Panc1 (cell line): ENCODE results near the gene MYOG. TPM values are rescaled to one million over a fixed set of nuclear protein-coding genes. Genes with fewer than 3 reads are reported as not detected.

Source experiments
- ATAC-seq: fragments of 200-7000 bp; cut with Tn5 transposase; 2 replicates; pipeline ENCODE4 v1.9.1; 2020; ENCODE audit warnings: mild to moderate bottlenecking, moderate library complexity
- BruUV-seq: library from RNA; stranded (reverse); fragments of 400-500 nt; replicated peaks from 2 replicates; lab custom pipeline; 2021; lab: Mats Ljungman, UMichigan
- CTCF ChIA-PET: fragments of 300-600 bp; sonication (Branson Sonifier 250); formaldehyde crosslinking; loops from one replicate; lab custom pipeline; 2022; ENCODE audit warnings: antibody characterized with exemption; lab: Charles Lee
- POLR2A ChIA-PET: fragments of 300-600 bp; sonication (Branson Sonifier 250); formaldehyde crosslinking; loops from one replicate; lab custom pipeline; 2022; ENCODE audit warnings: antibody characterized with exemption; lab: Charles Lee
- DNase-seq: peaks from one replicate; pipeline ENCODE4 v3.0.0-alpha.2; 2010; ENCODE audit warnings: low read depth, low spot score
- H3K27ac ChIP-seq: 2 replicates; pipeline ENCODE4 v1.5.1; 2011; ENCODE audit warnings: mild to moderate bottlenecking, low read length, inconsistent platforms
- H3K27me3 ChIP-seq: fragments of 200-500 bp; sonication (Bioruptor generic); 2 replicates; pipeline ENCODE4 v1.6.0; 2014; ENCODE audit warnings: low read length, inconsistent platforms; ENCODE audit not compliant: control insufficient read depth, insufficient read depth
- H3K36me3 ChIP-seq: fragments of 200-500 bp; sonication (Bioruptor generic); 2 replicates; pipeline ENCODE4 v1.5.1; 2014; ENCODE audit warnings: inconsistent platforms, mild to moderate bottlenecking, low read length, moderate library complexity; ENCODE audit not compliant: control insufficient read depth, insufficient read depth
- H3K4me1 ChIP-seq: 2 replicates; pipeline ENCODE4 v1.5.1; 2011; ENCODE audit warnings: inconsistent platforms, mild to moderate bottlenecking, low read length, moderate library complexity; ENCODE audit not compliant: control insufficient read depth, insufficient read depth
- H3K4me3 ChIP-seq, 2 experiments: 2 replicates each; pipeline ENCODE4 v1.5.1; 2011 to 2012; ENCODE audit warnings: low read depth in 2 of 2, low read length in 2 of 2, mild to moderate bottlenecking in 2 of 2, inconsistent platforms in 1 of 2, moderate library complexity in 1 of 2
- H3K9me3 ChIP-seq: fragments of 200-500 bp; sonication (Bioruptor generic); 2 replicates; pipeline ENCODE4 v1.5.1; 2014; ENCODE audit warnings: low read depth, mild to moderate bottlenecking, inconsistent platforms, low read length, moderate library complexity; ENCODE audit not compliant: control insufficient read depth, insufficient read depth
- POLR2AphosphoS5 ChIP-seq: IDR thresholded peaks from 2 replicates; pipeline ENCODE4 v1.6.1; 2012; ENCODE audit warnings: mild to moderate bottlenecking, low read depth, low read length, moderate library complexity
- SIN3A ChIP-seq: IDR thresholded peaks from 2 replicates; pipeline ENCODE4 v1.6.1; 2012; ENCODE audit warnings: low read depth, mild to moderate bottlenecking, low read length, moderate library complexity, borderline replicate concordance; ENCODE audit not compliant: insufficient read depth
- TCF7L2 ChIP-seq: IDR thresholded peaks from 2 replicates; pipeline ENCODE4 v1.6.1; 2011; ENCODE audit warnings: mild to moderate bottlenecking, low read depth, low read length, inconsistent platforms
- in situ Hi-C: cut with HindIII; loops from 2 replicates; pipeline ENCODE4 v1.10.0; 2016; ENCODE audit warnings: low sequenced_read_pairs, low pct_unique_long_range_greater_than_20kb
- intact Hi-C: fragments of 100-400 bp; cut with micrococcal nuclease; formaldehyde crosslinking; loops from one replicate; pipeline ENCODE4 v1.10.0; 2022; ENCODE audit not compliant: unreplicated experiment
- total RNA-seq: library from RNA; stranded (reverse); gene quantifications from one replicate; pipeline ENCODE4 v1.2.1, GENCODE V29; 2021; ENCODE audit not compliant: unreplicated experiment
- TF ChIP-seq, protein P1 (sequence below): fragments of 450-650 bp; IDR thresholded peaks from 2 replicates; pipeline ENCODE4 v1.5.1; 2017; ENCODE audit warnings: mild to moderate bottlenecking
- TF ChIP-seq, protein P2 (sequence below), 2 experiments: IDR thresholded peaks; 2 replicates each; pipeline ENCODE4 v1.6.1; 2011 to 2012; ENCODE audit warnings: low read depth in 2 of 2, control low read depth in 1 of 2, low read length in 1 of 2, mild to moderate bottlenecking in 1 of 2, moderate library complexity in 1 of 2; ENCODE audit not compliant: insufficient read depth in 1 of 2

The MYOG gene
- total RNA-seq, 1 experiment from 2014 or later, result not detected

GRCh38 chr1:203122159-203122558 lies 36.3 kb upstream of the MYOG start:
- no peaks in the 10 kb centered on the region for H3K9me3 ChIP-seq
- H3K27me3 ChIP-seq, result peaks cover 7% of the 10 kb centered on the region
- ChIA-PET POLR2A (no interaction called here), CTCF (interaction anchor here (0.6 kb wide), 1 partner anchor 1687 kb away, joined by 5 read pairs; no protein-coding TSS in a partner anchor)
- BruUV-seq, result no TSS peak
- no peak for DNase-seq
- H3K36me3 ChIP-seq, result no peaks in the 10 kb centered on the region
- intact Hi-C loops, result no loop called here
- TF ChIP-seq POLR2AphosphoS5 (no peak), TCF7L2 (no peak), SIN3A (no peak)
- TF ChIP-seq, protein P1, sequence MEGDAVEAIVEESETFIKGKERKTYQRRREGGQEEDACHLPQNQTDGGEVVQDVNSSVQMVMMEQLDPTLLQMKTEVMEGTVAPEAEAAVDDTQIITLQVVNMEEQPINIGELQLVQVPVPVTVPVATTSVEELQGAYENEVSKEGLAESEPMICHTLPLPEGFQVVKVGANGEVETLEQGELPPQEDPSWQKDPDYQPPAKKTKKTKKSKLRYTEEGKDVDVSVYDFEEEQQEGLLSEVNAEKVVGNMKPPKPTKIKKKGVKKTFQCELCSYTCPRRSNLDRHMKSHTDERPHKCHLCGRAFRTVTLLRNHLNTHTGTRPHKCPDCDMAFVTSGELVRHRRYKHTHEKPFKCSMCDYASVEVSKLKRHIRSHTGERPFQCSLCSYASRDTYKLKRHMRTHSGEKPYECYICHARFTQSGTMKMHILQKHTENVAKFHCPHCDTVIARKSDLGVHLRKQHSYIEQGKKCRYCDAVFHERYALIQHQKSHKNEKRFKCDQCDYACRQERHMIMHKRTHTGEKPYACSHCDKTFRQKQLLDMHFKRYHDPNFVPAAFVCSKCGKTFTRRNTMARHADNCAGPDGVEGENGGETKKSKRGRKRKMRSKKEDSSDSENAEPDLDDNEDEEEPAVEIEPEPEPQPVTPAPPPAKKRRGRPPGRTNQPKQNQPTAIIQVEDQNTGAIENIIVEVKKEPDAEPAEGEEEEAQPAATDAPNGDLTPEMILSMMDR, result no peak
- TF ChIP-seq, protein P2, sequence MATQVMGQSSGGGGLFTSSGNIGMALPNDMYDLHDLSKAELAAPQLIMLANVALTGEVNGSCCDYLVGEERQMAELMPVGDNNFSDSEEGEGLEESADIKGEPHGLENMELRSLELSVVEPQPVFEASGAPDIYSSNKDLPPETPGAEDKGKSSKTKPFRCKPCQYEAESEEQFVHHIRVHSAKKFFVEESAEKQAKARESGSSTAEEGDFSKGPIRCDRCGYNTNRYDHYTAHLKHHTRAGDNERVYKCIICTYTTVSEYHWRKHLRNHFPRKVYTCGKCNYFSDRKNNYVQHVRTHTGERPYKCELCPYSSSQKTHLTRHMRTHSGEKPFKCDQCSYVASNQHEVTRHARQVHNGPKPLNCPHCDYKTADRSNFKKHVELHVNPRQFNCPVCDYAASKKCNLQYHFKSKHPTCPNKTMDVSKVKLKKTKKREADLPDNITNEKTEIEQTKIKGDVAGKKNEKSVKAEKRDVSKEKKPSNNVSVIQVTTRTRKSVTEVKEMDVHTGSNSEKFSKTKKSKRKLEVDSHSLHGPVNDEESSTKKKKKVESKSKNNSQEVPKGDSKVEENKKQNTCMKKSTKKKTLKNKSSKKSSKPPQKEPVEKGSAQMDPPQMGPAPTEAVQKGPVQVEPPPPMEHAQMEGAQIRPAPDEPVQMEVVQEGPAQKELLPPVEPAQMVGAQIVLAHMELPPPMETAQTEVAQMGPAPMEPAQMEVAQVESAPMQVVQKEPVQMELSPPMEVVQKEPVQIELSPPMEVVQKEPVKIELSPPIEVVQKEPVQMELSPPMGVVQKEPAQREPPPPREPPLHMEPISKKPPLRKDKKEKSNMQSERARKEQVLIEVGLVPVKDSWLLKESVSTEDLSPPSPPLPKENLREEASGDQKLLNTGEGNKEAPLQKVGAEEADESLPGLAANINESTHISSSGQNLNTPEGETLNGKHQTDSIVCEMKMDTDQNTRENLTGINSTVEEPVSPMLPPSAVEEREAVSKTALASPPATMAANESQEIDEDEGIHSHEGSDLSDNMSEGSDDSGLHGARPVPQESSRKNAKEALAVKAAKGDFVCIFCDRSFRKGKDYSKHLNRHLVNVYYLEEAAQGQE (IDR thresholded peaks at IDR 0.05; ENCODE audit: insufficient read depth in 1 of 2, low read depth in 2 of 2, low read length in 1 of 2), result no peak
- H3K4me1 ChIP-seq, result peaks cover 18% of the 10 kb centered on the region
- no peak overlapping the region for H3K27ac ChIP-seq
- ATAC-seq, result no peak
- in situ Hi-C loops, result no loop called here
- no peak overlapping the region for H3K4me3 ChIP-seq

DNA sequence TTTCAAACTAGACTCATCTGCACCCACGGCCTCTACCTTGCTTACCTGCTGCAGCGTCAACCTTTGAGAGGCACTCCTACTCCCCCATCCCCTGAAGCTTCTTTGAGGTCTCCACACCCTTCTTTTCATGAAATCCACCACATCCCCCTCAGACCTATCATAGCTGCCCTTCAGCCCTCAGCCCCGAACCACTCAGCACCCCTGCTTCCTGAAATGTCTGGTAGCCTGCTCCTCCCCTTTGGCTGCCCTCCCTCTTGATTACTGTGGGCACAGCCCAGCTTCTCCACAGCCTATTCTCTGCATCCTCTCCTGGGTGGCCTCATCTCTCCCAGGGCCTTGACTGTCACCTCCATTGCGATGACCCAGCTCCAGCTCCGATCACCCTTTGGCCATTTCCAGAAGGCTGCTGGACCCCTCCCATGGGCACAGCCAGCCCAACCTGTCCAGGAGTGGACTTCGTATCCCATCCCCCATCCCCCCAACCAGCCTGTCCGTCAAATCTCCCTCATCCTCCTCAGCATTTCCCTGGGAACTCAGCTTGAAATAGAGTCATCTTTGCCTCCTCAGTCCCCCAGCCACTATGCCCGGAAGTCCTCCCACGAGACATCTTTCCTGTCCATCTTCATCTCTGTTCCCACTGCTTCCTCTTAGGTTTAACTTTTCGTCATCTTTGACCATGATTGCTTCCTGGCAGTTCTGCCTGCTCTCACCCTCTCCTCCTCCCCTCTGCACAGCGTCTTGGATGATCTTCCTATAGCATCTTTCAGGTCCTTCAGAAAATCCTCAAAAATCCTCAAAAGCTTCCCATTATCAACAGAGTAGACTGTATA lies 35.6 kb upstream of the MYOG start:
- Histone ChIP-seq H3K4me1 (peaks cover 12% of the 10 kb centered on the region), H3K27ac (no peak overlapping the region), H3K36me3 (no peaks in the 10 kb centered on the region), H3K9me3 (no peaks in the 10 kb centered on the region), H3K27me3 (peaks cover 4% of the 10 kb centered on the region), H3K4me3 (no peak overlapping the region)
- ATAC-seq (no peak), DNase-seq (no peak)
- TF ChIP-seq TCF7L2, result no peak
- TF ChIP-seq, protein P1, result no peak
- no peak for TF ChIP-seq SIN3A
- TF ChIP-seq POLR2AphosphoS5, result no peak
- TF ChIP-seq, protein P2 (IDR thresholded peaks at IDR 0.05; ENCODE audit: insufficient read depth in 1 of 2, low read depth in 2 of 2, low read length in 1 of 2), result no peak
- ChIA-PET CTCF (interaction anchor here (0.6 to 1.4 kb wide), 4 partner anchors 81 to 506 kb away, joined by 3 to 7 read pairs (median 4); no protein-coding TSS in a partner anchor), POLR2A (no interaction called here)
- BruUV-seq, result no TSS peak
- intact Hi-C loops, result no loop called here
- in situ Hi-C loops, result no loop called here
